ENCODE data around the gene TMEM247. TPM values are rescaled to one million over a fixed set of nuclear protein-coding genes. Genes with fewer than 3 reads are reported as not detected.

Gene TMEM247
- total and polyA plus RNA-seq, 2 donors (not counting 3 experiments of a cell fraction or from before 2014, with no cell fraction given): not detected

DNA sequence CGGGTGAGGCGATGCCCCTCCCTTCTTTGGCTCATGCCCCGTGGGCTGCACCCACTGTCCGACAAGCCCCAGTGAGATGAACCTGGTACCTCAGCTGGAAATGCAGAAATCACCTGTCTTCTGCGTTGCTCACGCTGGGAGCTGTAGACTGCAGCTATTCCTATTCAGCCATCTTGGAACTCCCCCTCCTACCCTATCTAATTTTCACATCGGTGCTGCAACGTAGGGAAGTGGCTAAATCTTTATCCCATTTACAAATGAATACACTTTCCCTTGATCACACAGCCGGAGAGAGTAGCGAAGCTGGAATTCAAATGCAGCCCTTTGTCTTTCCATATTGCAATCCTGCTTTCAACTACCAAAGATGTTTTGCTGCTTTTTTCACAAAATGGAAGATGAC, 1.4 kb upstream of the TMEM247 start:
- intact Hi-C loops (cut with micrococcal nuclease): no loop called here
- H3K27me3 ChIP-seq (ENCODE audit: control insufficient read depth in 2 of 2, insufficient read depth in 2 of 2, low read length in 2 of 2): no peaks in the 10 kb centered on the region
- DNase-seq (ENCODE audit: low read depth, low spot score) (no peak), FAIRE-seq (no peak)
- no peak overlapping the region for H2AFZ ChIP-seq (ENCODE audit: low read depth, low read length)
- H3K9me3 ChIP-seq (replicated peaks; ENCODE audit: control insufficient read depth, insufficient read depth, low read length): no peaks in the 10 kb centered on the region
- dilution Hi-C loops (cut with MboI; ENCODE audit: extremely low pct_ligation_motif_present, low sequenced_read_pairs): no loop called here
- BruUV-seq (replicated peaks): no TSS peak
- no peaks in the 10 kb centered on the region for H3K36me3 ChIP-seq (ENCODE audit: control insufficient read depth in 2 of 2, extremely low read depth in 1 of 2, insufficient read depth in 2 of 2, low read length in 2 of 2)
- H3K9me1 ChIP-seq (replicated peaks; ENCODE audit: control insufficient read depth, extremely low read depth, insufficient read depth, low read length): no peaks in the 10 kb centered on the region
- H3K79me2 ChIP-seq (ENCODE audit: control insufficient read depth, insufficient read depth, low read length): no peaks in the 10 kb centered on the region
- no peak overlapping the region for H3K4me2 ChIP-seq (ENCODE audit: insufficient read depth, low read length)
- no peak overlapping the region for H3K27ac ChIP-seq (ENCODE audit: insufficient read depth, low read depth, low read length)
- TF ChIP-seq POLR2AphosphoS5 (IDR thresholded peaks at IDR 0.05; ENCODE audit: insufficient read depth, low read depth, low read length) (no peak), CTCF (IDR thresholded peaks at IDR 0.05; ENCODE audit: extremely low read depth in 1 of 2, insufficient read depth in 1 of 2, low read depth in 1 of 2, low read length in 2 of 2) (no peak), GATA2 (IDR thresholded peaks at IDR 0.05; ENCODE audit: insufficient read depth, insufficient read length, low read depth, low read length) (no peak), POLR2A (IDR thresholded peaks at IDR 0.05; ENCODE audit: low read depth, low read length) (no peak), EZH2 (IDR thresholded peaks at IDR 0.05; ENCODE audit: borderline replicate concordance, low read depth, low read length, severe bottlenecking) (no peak)
- TF ChIP-seq, protein P1, sequence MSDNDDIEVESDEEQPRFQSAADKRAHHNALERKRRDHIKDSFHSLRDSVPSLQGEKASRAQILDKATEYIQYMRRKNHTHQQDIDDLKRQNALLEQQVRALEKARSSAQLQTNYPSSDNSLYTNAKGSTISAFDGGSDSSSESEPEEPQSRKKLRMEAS (IDR thresholded peaks at IDR 0.05; ENCODE audit: insufficient read depth, insufficient read length): no peak
- CTCF ChIA-PET: no interaction called here
- POLR2A ChIA-PET: no interaction called here
- no peak overlapping the region for H3K9ac ChIP-seq (replicated peaks; ENCODE audit: extremely low read depth, insufficient read depth, low read length)
- peaks cover 17% of the 10 kb centered on the region for H3K4me1 ChIP-seq (ENCODE audit: control insufficient read depth, extremely low read depth, insufficient read depth, low read length)
- no peak overlapping the region for H3K4me3 ChIP-seq (replicated peaks in 1 of 3; ENCODE audit: insufficient read depth in 1 of 3, low read depth in 1 of 3, low read length in 3 of 3)
- H4K20me1 ChIP-seq (replicated peaks; ENCODE audit: control insufficient read depth, extremely low read depth, insufficient read depth, low read length): no peaks in the 10 kb centered on the region
